IPS-11a (cell line): ENCODE results near the gene CDK19.
"Not testable (repeated sequence)": the region's sequence is repeated elsewhere in the genome, so short reads cannot be mapped to it uniquely, and the experiment has no call there.

ENCODE experiments used
- H3K4me3 ChIP-seq: one replicate; pipeline ENCODE4 v1.5.1; 2013; ENCODE audit warnings: low read depth, low read length, control low read depth

Gene CDK19

DNA sequence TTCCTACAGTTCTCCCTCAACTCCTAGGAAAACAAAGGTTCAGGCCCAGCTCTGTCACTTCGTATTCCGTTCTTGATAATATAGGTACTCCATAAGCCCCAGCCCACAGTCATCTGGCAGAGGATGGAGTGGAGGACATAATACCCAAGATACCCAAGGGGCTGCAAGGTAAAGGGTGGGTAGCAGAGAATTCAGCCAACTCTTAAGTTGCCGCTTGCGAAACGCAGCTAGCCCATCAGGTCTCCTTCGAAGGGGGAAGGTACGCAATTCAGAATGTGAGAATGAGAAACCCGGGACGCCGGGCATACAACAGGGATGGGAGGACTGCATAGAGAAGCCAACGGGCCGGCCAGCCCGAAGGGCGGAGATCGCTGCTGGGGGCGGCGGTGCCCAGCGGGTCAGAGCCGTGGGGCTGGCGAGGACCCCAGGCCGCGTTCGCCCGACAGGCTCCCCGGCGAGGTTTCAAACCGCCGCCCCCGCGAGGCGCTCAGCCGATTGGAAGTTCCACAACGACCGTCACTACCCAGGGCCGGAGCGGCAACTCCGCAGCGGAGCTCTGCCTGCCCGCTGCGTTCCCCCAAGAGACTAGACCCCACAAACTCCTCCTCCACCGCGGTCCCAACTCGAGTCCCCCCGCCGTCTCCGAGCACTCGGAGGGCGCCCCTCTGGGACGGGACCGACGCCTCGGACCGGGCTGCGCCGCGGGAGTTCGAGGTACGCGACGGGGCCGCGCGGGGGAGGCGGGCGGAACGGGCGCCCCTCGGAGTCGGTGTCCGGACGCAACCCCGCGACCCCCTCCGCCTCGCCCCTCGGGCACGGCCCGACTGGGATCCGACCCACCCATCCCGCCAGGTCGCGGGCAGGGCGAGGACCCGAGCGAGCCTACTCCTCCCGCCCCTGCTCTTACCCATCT is 911 bp downstream of the CDK19 start:
- H3K4me3 ChIP-seq = peak overlapping the region; percentile 91

GRCh38 chr6:110813338-110814101 is 1.7 kb downstream of the CDK19 start:
- H3K4me3 ChIP-seq = peak overlapping the region; percentile 91

DNA sequence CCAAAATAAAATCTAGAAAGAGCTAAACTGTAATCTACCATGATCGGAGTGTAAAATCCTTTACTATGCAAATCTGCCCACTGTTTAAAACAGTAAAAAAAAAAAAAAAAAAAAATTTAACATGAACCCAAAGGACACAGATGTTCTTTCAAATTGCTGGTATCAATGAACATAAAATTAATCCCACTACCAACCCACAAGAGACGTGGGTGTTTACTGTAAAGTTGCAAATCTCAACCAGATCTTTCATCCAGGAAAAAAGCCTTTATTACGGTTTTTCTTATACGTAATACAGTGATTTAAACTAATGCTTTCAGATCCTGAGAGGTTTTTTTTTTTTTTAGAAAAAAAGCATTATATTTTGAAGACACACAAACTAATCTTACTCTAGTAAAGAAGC is 2.5 kb downstream of the CDK19 start:
- H3K4me3 ChIP-seq = no peak overlapping the region

DNA sequence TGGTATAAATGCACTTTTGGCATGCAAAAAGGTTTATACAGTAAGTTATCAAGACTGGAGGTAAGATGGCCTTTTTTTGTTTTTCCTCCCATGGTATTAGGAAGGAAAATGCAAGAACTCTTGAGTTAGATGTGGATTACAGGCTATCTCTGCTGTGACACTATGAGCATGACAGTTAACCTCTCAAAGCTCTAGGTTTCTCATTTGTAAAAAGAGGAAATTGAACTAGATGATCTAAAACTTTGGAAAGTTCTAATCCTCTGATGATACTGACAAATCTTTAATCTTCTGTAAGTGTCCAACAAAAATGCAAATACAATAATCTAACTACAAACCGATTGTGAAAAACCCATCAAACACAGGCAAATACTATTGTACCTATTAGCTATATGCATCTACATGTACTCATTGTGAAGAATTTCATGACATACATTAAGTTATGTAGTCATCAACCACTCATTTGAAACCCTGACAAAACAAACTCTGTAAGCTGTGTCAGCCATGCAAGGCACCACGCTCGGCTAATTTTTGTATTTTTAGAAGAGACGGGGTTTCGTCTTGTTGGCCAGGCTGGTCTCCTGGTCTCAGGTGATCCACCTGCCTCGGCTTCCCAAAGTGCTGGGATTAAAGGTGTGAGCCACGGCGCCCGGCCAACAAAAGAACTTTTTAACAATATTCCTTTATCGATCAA is 4.2 kb downstream of the CDK19 start:
- no peak overlapping the region for H3K4me3 ChIP-seq

DNA sequence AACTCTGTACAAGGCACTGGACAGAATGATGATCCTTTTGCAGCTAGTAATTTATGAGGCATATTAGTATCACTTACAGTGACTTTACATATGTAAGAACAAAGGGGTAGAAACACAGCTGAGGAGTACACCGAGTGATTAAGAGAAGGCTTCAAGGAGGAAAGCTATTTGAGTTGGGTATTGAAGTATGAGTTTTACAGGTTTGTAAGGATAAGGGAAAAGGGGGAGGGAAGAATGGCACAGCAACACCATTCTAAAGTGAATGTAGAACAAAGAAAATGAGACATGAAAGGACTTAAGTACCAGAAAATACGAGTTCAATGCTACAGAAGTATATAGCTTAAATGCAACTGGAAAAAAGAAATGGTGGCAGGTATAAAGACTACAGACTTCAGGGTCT is 5.5 kb downstream of the CDK19 start:
- H3K4me3 ChIP-seq = no peak overlapping the region

DNA sequence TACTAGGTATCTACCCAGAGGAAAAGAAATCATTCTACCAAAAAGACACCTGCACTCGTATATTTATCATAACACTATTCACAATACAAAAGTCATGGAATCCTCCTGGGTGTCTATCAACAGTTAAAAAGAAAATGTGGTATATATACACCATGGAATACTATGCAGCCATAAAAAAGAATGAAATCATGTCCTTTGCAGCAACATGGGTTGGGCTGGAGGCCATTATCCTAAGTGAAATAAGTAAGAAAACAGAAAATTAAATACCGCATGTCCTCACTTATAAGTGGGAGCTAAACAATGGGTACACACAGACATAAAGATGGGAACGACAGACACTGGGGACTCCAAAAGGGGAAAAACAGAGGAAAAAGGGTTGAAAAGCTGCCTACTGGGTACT is 13.1 kb downstream of the CDK19 start:
- not testable (repeated sequence) for H3K4me3 ChIP-seq

GRCh38 chr6:110800839-110801196 is 14.5 kb downstream of the CDK19 start:
- H3K4me3 ChIP-seq = no peak overlapping the region

DNA sequence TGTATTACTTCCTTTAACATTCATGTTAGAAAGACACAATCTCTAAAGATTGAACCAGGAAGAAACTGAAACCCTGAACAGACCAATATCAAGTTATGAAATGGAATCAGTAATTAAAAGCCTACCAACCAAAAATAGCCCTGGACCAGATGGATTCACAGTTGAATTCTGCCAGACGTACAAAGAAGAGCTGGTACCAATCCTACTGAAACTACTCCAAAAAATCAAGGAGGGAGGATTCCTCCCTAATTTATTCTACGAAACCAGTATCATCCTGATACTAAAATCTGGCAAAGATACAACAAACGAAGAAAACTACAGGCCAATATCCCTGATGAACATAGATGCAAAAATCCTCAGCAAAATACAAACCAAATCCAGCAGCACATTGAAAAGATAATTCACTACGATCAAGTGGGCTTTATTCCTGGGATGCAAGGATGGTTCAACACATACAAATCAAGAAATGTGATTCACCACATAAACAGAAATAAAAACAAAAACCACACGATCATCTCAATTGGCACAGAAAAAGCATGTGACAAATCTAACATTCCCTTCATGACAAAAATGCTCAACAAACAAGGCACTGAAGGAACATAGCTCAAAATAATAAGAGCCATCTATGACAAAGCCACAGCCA is 15.0 kb downstream of the CDK19 start:
- H3K4me3 ChIP-seq = no peak overlapping the region

- no peak overlapping the region for H3K4me3 ChIP-seq
Observed at GRCh38 chr6:110799655-110800054, 15.6 kb downstream of the CDK19 start.

GRCh38 chr6:110799189-110799588 is 16.1 kb downstream of the CDK19 start:
- no peak overlapping the region for H3K4me3 ChIP-seq

- H3K4me3 ChIP-seq = no peak overlapping the region
Observed at GRCh38 chr6:110795271-110795670, 20.0 kb downstream of the CDK19 start.

- H3K4me3 ChIP-seq = no peak overlapping the region
Observed at GRCh38 chr6:110786696-110787095, 28.6 kb downstream of the CDK19 start.

DNA sequence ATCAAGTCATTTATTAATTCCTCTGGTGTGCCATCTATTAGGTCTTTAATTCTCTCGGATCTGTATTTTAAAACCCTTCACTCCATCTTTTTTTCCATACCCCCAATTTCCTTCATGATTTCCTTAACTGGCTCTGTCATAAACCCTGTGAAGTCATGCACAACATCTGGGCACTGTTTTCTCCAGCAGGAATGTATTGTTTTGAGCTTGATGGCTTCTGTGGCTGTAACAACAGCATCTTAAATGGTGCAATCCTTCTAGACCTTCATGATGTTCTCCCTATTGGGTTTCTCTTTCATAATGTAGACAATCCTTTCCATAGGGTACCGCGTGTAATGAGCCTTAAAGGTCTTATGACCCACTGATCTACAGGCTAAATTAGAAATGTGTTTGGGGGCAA is 29.0 kb downstream of the CDK19 start:
- H3K4me3 ChIP-seq = no peak overlapping the region

DNA sequence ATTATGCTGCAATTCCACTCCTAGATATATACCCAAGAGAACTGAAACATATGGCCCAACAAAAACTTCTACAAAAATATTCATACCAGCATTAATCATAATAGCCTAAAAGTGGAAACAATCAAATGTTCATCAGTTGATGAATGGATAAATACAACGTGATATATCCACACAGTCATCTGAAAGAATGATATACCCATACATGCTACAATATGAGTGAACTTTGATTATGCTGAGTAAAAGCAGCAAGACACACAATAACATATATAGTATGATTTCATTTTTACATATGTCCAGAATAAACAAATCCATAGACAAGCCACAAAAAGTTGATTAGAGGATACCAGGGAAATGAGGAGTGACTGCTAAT is 30.7 kb downstream of the CDK19 start:
- no peak overlapping the region for H3K4me3 ChIP-seq

GRCh38 chr6:110781522-110782214 is 33.6 kb downstream of the CDK19 start:
- H3K4me3 ChIP-seq = no peak overlapping the region

GRCh38 chr6:110778333-110778732 is 36.9 kb downstream of the CDK19 start:
- no peak overlapping the region for H3K4me3 ChIP-seq

DNA sequence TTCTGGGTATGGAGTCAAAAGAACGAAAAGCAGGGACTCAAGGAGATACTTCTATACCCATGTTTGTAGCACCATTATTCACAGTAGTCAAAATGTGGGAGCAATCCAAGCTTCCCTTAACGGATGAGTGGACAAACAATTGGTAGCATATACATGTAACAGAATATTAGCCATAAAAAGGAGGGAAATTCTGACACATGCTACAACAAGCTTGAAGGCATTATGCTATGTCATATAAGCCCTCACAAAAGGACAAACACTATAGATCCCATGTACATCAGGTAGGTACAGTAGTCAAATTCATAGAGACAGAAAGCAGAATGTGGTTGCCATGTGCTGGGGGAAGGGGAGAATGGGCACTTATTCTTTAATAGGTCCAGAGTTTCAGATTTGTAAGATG is 37.6 kb downstream of the CDK19 start:
- no peak overlapping the region for H3K4me3 ChIP-seq

DNA sequence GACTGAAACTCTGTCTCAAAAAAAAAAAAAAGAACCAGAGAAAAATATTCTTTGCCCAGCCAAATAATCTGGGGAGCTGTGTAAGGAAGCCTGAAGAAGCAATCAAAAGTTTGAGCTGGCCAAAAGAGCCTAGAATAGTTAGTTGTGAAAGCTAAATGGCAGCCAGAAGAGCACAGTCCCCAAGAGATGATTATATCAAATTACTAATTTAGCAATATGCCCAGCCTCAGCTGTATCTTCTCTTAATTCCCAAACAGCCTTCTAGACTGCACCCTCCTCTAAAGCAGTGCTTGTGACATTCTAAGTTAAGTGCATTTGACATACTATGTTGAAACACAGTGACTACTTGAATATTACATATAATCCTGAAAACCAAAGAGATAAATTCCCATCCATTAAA is 38.9 kb downstream of the CDK19 start:
- H3K4me3 ChIP-seq = no peak overlapping the region

DNA sequence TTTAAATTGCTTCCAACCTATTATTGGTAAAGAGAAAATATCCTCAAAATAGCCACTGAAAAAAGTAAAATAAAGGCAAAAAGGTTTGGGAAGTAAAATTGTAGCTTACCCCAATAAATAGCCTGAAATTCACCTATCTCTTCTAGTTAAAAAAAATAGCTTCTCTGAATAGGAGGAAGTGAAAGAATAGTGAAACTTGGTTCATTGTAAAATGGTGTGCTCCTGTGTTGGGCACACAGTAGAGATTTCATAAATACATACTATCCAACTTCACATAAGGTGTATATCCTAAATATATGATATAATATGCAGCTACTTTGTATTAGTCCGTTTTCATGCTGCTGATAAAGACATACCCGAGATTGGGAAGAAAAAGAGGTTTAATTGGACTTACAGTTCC is 45.3 kb downstream of the CDK19 start:
- H3K4me3 ChIP-seq = no peak overlapping the region

GRCh38 chr6:110768057-110768456 is 47.2 kb downstream of the CDK19 start:
- no peak overlapping the region for H3K4me3 ChIP-seq

GRCh38 chr6:110761371-110761770 is 53.9 kb downstream of the CDK19 start:
- H3K4me3 ChIP-seq = no peak overlapping the region
